Endothelial cell of umbilical vein (primary cell): ENCODE results near the gene CKS1B. TPM values are rescaled to one million over a fixed set of nuclear protein-coding genes. Genes with fewer than 3 reads are reported as not detected.

Experiments
- BruUV-seq: library from RNA; stranded (reverse); fragments of 400-500 nt; replicated peaks from 2 replicates; lab custom pipeline; 2021; lab: Mats Ljungman, UMichigan
- CTCF ChIA-PET: fragments of 300-600, 350-600 bp; sonication (Branson Sonifier 250); formaldehyde crosslinking; loops from one replicate; lab custom pipeline; 2021; ENCODE audit warnings: antibody characterized with exemption, inconsistent platforms; lab: Charles Lee
- POLR2A ChIA-PET: fragments of 300-600, 350-600 bp; sonication (Branson Sonifier 250); formaldehyde crosslinking; loops from one replicate; lab custom pipeline; 2021; ENCODE audit warnings: antibody characterized with exemption, inconsistent platforms; lab: Charles Lee
- DNase-seq: peaks from one replicate; pipeline ENCODE4 v3.0.0-alpha.2; 2011; ENCODE audit warnings: low read depth, low spot score
- FAIRE-seq: peaks from 2 replicates; lab custom pipeline; 2011; peaks lifted over from hg19 to GRCh38; lab: Jason Lieb, UNC
- H2AFZ ChIP-seq: 2 replicates; pipeline ENCODE4 v1.6.0; 2012; ENCODE audit warnings: low read depth, low read length, control low read depth, inconsistent platforms
- H3K27ac ChIP-seq: 2 replicates; pipeline ENCODE4 v1.5.1; 2011; ENCODE audit warnings: low read depth, mild to moderate bottlenecking, control low read depth, low read length, moderate library complexity; ENCODE audit not compliant: insufficient read depth
- H3K27me3 ChIP-seq, 2 experiments: 2 replicates each; pipeline versions ENCODE4 v1.6.0 to v1.6.1; 2011; ENCODE audit warnings: low read length in 2 of 2, mixed read lengths in 1 of 2; ENCODE audit not compliant: control insufficient read depth in 2 of 2, insufficient read depth in 2 of 2
- H3K36me3 ChIP-seq, 2 experiments: 2 replicates in 1 of 2; 3 replicates in 1 of 2; pipeline ENCODE4 v1.5.1; 2011; ENCODE audit warnings: low read length in 2 of 2, mild to moderate bottlenecking in 1 of 2, moderate library complexity in 1 of 2; ENCODE audit not compliant: control insufficient read depth in 2 of 2, insufficient read depth in 2 of 2; ENCODE audit errors: extremely low read depth in 1 of 2
- H3K4me1 ChIP-seq: 3 replicates; pipeline ENCODE4 v1.5.1; 2011; ENCODE audit warnings: mild to moderate bottlenecking, low read length; ENCODE audit not compliant: control insufficient read depth, insufficient read depth; ENCODE audit errors: extremely low read depth
- H3K4me2 ChIP-seq: 2 replicates; pipeline ENCODE4 v1.6.1; 2011; ENCODE audit warnings: low read length, control low read depth, mixed read lengths; ENCODE audit not compliant: insufficient read depth
- H3K4me3 ChIP-seq, 3 experiments: fragments of 200-600 bp in 1 of 3; sonication (generic), shearing (Covaris generic) in 1 of 3; replicated peaks in 1 of 3; 2 replicates each; pipeline ENCODE4 v1.5.1; 2011 to 2016; ENCODE audit warnings: control low read depth in 3 of 3, low read length in 3 of 3, mild to moderate bottlenecking in 2 of 3, inconsistent platforms in 1 of 3, low read depth in 1 of 3, moderate library complexity in 1 of 3; ENCODE audit not compliant: insufficient read depth in 1 of 3
- H3K79me2 ChIP-seq: 2 replicates; pipeline ENCODE4 v1.6.0; 2012; ENCODE audit warnings: low read length, inconsistent platforms; ENCODE audit not compliant: control insufficient read depth, insufficient read depth
- H3K9ac ChIP-seq: replicated peaks from 2 replicates; pipeline ENCODE3; 2011; ENCODE audit warnings: low read length, control low read depth; ENCODE audit not compliant: insufficient read depth; ENCODE audit errors: extremely low read depth
- H3K9me1 ChIP-seq: replicated peaks from 3 replicates; pipeline ENCODE4 v1.6.0; 2011; ENCODE audit warnings: mild to moderate bottlenecking, low read length; ENCODE audit not compliant: control insufficient read depth, insufficient read depth; ENCODE audit errors: extremely low read depth
- H3K9me3 ChIP-seq: replicated peaks from 2 replicates; pipeline ENCODE4 v1.5.1; 2012; ENCODE audit warnings: low read length, inconsistent platforms; ENCODE audit not compliant: control insufficient read depth, insufficient read depth
- H4K20me1 ChIP-seq: replicated peaks from 2 replicates; pipeline ENCODE3; 2011; ENCODE audit warnings: mild to moderate bottlenecking, low read length; ENCODE audit not compliant: control insufficient read depth, insufficient read depth; ENCODE audit errors: extremely low read depth
- EZH2 ChIP-seq: IDR thresholded peaks from 2 replicates; pipeline ENCODE4 v1.6.1; 2012; ENCODE audit warnings: borderline replicate concordance, low read depth, mild to moderate bottlenecking, moderate library complexity, low read length, inconsistent platforms; ENCODE audit not compliant: severe bottlenecking
- FOS ChIP-seq: IDR thresholded peaks from 2 replicates; pipeline ENCODE4 v1.6.1; 2011; ENCODE audit warnings: mild to moderate bottlenecking, low read length, moderate library complexity, borderline replicate concordance; ENCODE audit not compliant: insufficient read depth
- GATA2 ChIP-seq: IDR thresholded peaks from 2 replicates; pipeline ENCODE4 v1.7.0; 2011; ENCODE audit warnings: low read depth, mild to moderate bottlenecking, moderate library complexity, mixed read lengths, low read length; ENCODE audit not compliant: insufficient read length, insufficient read depth
- JUN ChIP-seq: IDR thresholded peaks from 2 replicates; pipeline ENCODE4 v1.6.1; 2011; ENCODE audit warnings: borderline replicate concordance, low read depth; ENCODE audit not compliant: insufficient read length, insufficient read depth
- MAX ChIP-seq: IDR thresholded peaks from 2 replicates; pipeline ENCODE4 v1.6.1; 2011; ENCODE audit not compliant: insufficient read depth, insufficient read length
- POLR2AphosphoS5 ChIP-seq: IDR thresholded peaks from 2 replicates; pipeline ENCODE4 v1.6.1; 2012; ENCODE audit warnings: low read depth, mild to moderate bottlenecking, control low read depth, low read length, moderate library complexity; ENCODE audit not compliant: insufficient read depth
- dilution Hi-C: fragments of 300-500 bp; cut with MboI; formaldehyde crosslinking; loops from one replicate; pipeline ENCODE4 v1.15.0; 2019; ENCODE audit warnings: low sequenced_read_pairs; ENCODE audit not compliant: extremely low pct_ligation_motif_present
- intact Hi-C: fragments of 100-400 bp; cut with micrococcal nuclease; formaldehyde crosslinking; loops from one replicate; pipeline ENCODE4 v1.10.0; 2022
- polyA plus RNA-seq, 4 experiments: library from polyadenylated mRNA; depleted of rRNA in 3 of 4; stranded (reverse) in 3 of 4; unstranded in 1 of 4; fragments of >200 nt; gene quantifications; 2 replicates each; pipeline versions ENCODE4 v1.2.1 to v1.2.3, GENCODE V29; 2011 to 2012; ENCODE audit warnings: missing spikeins in 1 of 4
- total RNA-seq: library from RNA; stranded (reverse); gene quantifications from 2 replicates; pipeline ENCODE4 v1.2.3, GENCODE V29; 2021

Gene CKS1B
- total and polyA plus RNA-seq, 2 donors (not counting 3 experiments of a cell fraction or from before 2014, with no cell fraction given), result 126 to 280 TPM

- H3K9ac ChIP-seq, result no peak overlapping the region
- H3K27me3 ChIP-seq, result no peaks in the 10 kb centered on the region
- H3K9me1 ChIP-seq, result no peaks in the 10 kb centered on the region
- no TSS peak for BruUV-seq
- H3K4me1 ChIP-seq, result peaks cover 8% of the 10 kb centered on the region
- dilution Hi-C loops (no loop called here), intact Hi-C loops (no loop called here)
- H3K79me2 ChIP-seq, result no peaks in the 10 kb centered on the region
- no peaks in the 10 kb centered on the region for H4K20me1 ChIP-seq
- ChIA-PET CTCF (interaction anchor here (1.5 kb wide), 1 partner anchor 76 kb away, joined by 8 read pairs; no protein-coding TSS in a partner anchor), POLR2A (no interaction called here)
- FAIRE-seq, result no peak
- no peak overlapping the region for H2AFZ ChIP-seq
- no peaks in the 10 kb centered on the region for H3K9me3 ChIP-seq
- no peak overlapping the region for H3K4me2 ChIP-seq
- H3K27ac ChIP-seq, result no peak overlapping the region
- H3K4me3 ChIP-seq, result no peak overlapping the region
- TF ChIP-seq EZH2 (no peak), FOS (no peak), JUN (no peak), MAX (no peak), POLR2AphosphoS5 (no peak), GATA2 (no peak)
- H3K36me3 ChIP-seq, result peaks cover 0 to 12% of the 10 kb centered on the region in 2 experiments
- no peak for DNase-seq
Observed at GRCh38 chr1:154941333-154942013, 33.0 kb upstream of the CKS1B start.
